GM12878 (cell line): ENCODE data around the gene VARS2. TPM values are rescaled to one million over a fixed set of nuclear protein-coding genes. Genes with fewer than 3 reads are reported as not detected.
A peak's percentile ranks its signal among the peaks of the same experiment; 100 is the strongest.

Experiments
- CBFB ChIP-seq: IDR thresholded peaks from 2 replicates; pipeline ENCODE4 v1.6.1; 2016; ENCODE audit warnings: antibody characterized with exemption, low read depth
- CEBPB ChIP-seq, 2 experiments: fragments of 150-350 bp in 1 of 2; IDR thresholded peaks; 2 replicates each; pipeline ENCODE4 v1.6.1; 2012 to 2014; ENCODE audit warnings: low read depth in 2 of 2, low read length in 2 of 2, borderline replicate concordance in 1 of 2, inconsistent platforms in 1 of 2
- EED ChIP-seq: sonication (generic); IDR thresholded peaks from 2 replicates; pipeline ENCODE4 v1.6.1; 2016; ENCODE audit warnings: antibody characterized with exemption, low read depth
- FOXK2 ChIP-seq: fragments of 450-650 bp; IDR thresholded peaks from 2 replicates; pipeline ENCODE4 v1.6.1; 2017; ENCODE audit warnings: mild to moderate bottlenecking, moderate library complexity
- FOXM1 ChIP-seq: IDR thresholded peaks from 2 replicates; pipeline ENCODE4 v1.6.1; 2012; ENCODE audit warnings: low read depth, mild to moderate bottlenecking, inconsistent platforms, low read length, moderate library complexity
- HDAC6 ChIP-seq: fragments of 200-600 bp; sonication (generic); IDR thresholded peaks from one replicate; pipeline ENCODE4 v1.8.0; 2017; ENCODE audit warnings: antibody characterized with exemption; ENCODE audit not compliant: unreplicated experiment
- JUND ChIP-seq: IDR thresholded peaks from 2 replicates; pipeline ENCODE4 v1.6.1; 2012; ENCODE audit warnings: low read depth, mild to moderate bottlenecking, low read length, improper control_type of control experiment, moderate library complexity
- MTA2 ChIP-seq: fragments of 450-650 bp; IDR thresholded peaks from 2 replicates; pipeline ENCODE4 v1.6.1; 2016; ENCODE audit warnings: low read depth, mild to moderate bottlenecking, moderate library complexity
- MYB ChIP-seq: fragments of 150-350 bp; IDR thresholded peaks from 2 replicates; pipeline ENCODE4 v1.6.1; 2014; ENCODE audit warnings: mild to moderate bottlenecking, low read depth, low read length, borderline replicate concordance
- RAD21 ChIP-seq: IDR thresholded peaks from 2 replicates; pipeline ENCODE4 v1.6.1; 2011; ENCODE audit warnings: mild to moderate bottlenecking, low read depth, low read length, moderate library complexity; ENCODE audit not compliant: insufficient read depth
- RAD51 ChIP-seq: fragments of 450-650 bp; IDR thresholded peaks from 2 replicates; pipeline ENCODE4 v1.6.1; 2016; ENCODE audit warnings: moderate library complexity, mild to moderate bottlenecking, inconsistent platforms
- RCOR1 ChIP-seq: conservative IDR thresholded peaks from 2 replicates; pipeline ENCODE4 v1.6.1; 2012; ENCODE audit warnings: low read depth, low read length, improper control_type of control experiment
- SIN3A ChIP-seq: IDR thresholded peaks from 2 replicates; pipeline ENCODE4 v1.6.1; 2012; ENCODE audit warnings: low read depth, low read length, improper control_type of control experiment
- SIX5 ChIP-seq: IDR thresholded peaks from 2 replicates; pipeline ENCODE4 v1.6.1; 2011; ENCODE audit warnings: mild to moderate bottlenecking, low read depth, low read length, moderate library complexity; ENCODE audit not compliant: severe bottlenecking
- SMAD1 ChIP-seq: fragments of 450-650 bp; IDR thresholded peaks from 2 replicates; pipeline ENCODE4 v1.6.1; 2018; ENCODE audit warnings: mild to moderate bottlenecking, low read depth; ENCODE audit not compliant: partially characterized antibody
- STAT1 ChIP-seq: fragments of 450-650 bp; conservative IDR thresholded peaks from 2 replicates; pipeline ENCODE4 v1.6.1; 2014; ENCODE audit warnings: antibody characterized with exemption, mild to moderate bottlenecking
- TARDBP ChIP-seq: IDR thresholded peaks from 2 replicates; pipeline ENCODE4 v1.6.1; 2016; ENCODE audit warnings: borderline replicate concordance
- TCF12 ChIP-seq: IDR thresholded peaks from 2 replicates; pipeline ENCODE4 v1.6.1; 2011; ENCODE audit warnings: low read depth, mild to moderate bottlenecking, low read length
- ZBED1 ChIP-seq: IDR thresholded peaks from 2 replicates; pipeline ENCODE4 v1.6.1; 2016; ENCODE audit warnings: borderline replicate concordance
- ZNF274 ChIP-seq: IDR thresholded peaks from one replicate; pipeline ENCODE4 v1.8.0; 2011; ENCODE audit not compliant: insufficient read length, insufficient read depth
- ZNF384 ChIP-seq: IDR thresholded peaks from 2 replicates; pipeline ENCODE4 v1.6.1; 2012; ENCODE audit warnings: low read depth, mild to moderate bottlenecking, low read length, improper control_type of control experiment, borderline replicate concordance
- ZNF622 ChIP-seq: fragments of 450-650 bp; IDR thresholded peaks from 2 replicates; pipeline ENCODE4 v1.6.1; 2017; ENCODE audit warnings: mild to moderate bottlenecking, inconsistent platforms
- ZSCAN29 ChIP-seq: fragments of 450-650 bp; IDR thresholded peaks from 2 replicates; pipeline ENCODE4 v1.6.1; 2017; ENCODE audit warnings: mild to moderate bottlenecking, moderate library complexity
- ZZZ3 ChIP-seq: IDR thresholded peaks from 2 replicates; pipeline ENCODE4 v1.6.1; 2011; ENCODE audit warnings: low read depth; ENCODE audit not compliant: control insufficient read depth, insufficient read length
- polyA plus RNA-seq, 11 experiments: library from polyadenylated mRNA; depleted of rRNA in 4 of 11; unstranded in 6 of 11; stranded (reverse) in 5 of 11; fragments of >200 nt; fragmentation: Nextera tagmentation in 4 of 11; fragmentation: Illumina TruSeq in 1 of 11; extraction: Ambion mirVana in 4 of 11; extraction: Trizol in 1 of 11; gene quantifications; 1 replicate in 1 of 11; 2 replicates in 10 of 11; pipeline versions ENCODE4 v1.2.1 to v1.2.3, GENCODE V29; 2011 to 2016; ENCODE audit warnings: inconsistent platforms in 2 of 11, missing spikeins in 2 of 11, low read depth in 1 of 11
- total RNA-seq, 4 experiments: library from RNA; depleted of rRNA in 3 of 4; stranded (reverse); fragments of >200 nt in 3 of 4; fragmentation: Illumina TruSeq in 1 of 4; extraction: Trizol in 1 of 4; gene quantifications; 2 replicates each; pipeline versions ENCODE4 v1.2.1 to v1.2.3, GENCODE V29; 2013 to 2021
- TF ChIP-seq, protein P1 (sequence below): fragments of 450-650 bp; formaldehyde crosslinking; IDR thresholded peaks from 2 replicates; pipeline ENCODE4 v1.5.0; 2022; ENCODE audit warnings: mild to moderate bottlenecking, missing genetic modification characterization
- TF ChIP-seq, protein P2 (sequence below): IDR thresholded peaks from 2 replicates; pipeline ENCODE4 v1.6.1; 2011; ENCODE audit warnings: low read depth, mild to moderate bottlenecking, low read length, moderate library complexity, borderline replicate concordance; ENCODE audit errors: extremely low read depth
- TF ChIP-seq, protein P3 (sequence below): fragments of 450-650 bp; conservative IDR thresholded peaks from 2 replicates; pipeline ENCODE4 v1.6.1; 2017; ENCODE audit warnings: mild to moderate bottlenecking, moderate library complexity

VARS2 gene
- total and polyA plus RNA-seq, 10 of the 15 experiments (the other 5 are each of a cell fraction or from before 2014, with no cell fraction given) = 3.8 to 70.7 (median 49.1) TPM

DNA sequence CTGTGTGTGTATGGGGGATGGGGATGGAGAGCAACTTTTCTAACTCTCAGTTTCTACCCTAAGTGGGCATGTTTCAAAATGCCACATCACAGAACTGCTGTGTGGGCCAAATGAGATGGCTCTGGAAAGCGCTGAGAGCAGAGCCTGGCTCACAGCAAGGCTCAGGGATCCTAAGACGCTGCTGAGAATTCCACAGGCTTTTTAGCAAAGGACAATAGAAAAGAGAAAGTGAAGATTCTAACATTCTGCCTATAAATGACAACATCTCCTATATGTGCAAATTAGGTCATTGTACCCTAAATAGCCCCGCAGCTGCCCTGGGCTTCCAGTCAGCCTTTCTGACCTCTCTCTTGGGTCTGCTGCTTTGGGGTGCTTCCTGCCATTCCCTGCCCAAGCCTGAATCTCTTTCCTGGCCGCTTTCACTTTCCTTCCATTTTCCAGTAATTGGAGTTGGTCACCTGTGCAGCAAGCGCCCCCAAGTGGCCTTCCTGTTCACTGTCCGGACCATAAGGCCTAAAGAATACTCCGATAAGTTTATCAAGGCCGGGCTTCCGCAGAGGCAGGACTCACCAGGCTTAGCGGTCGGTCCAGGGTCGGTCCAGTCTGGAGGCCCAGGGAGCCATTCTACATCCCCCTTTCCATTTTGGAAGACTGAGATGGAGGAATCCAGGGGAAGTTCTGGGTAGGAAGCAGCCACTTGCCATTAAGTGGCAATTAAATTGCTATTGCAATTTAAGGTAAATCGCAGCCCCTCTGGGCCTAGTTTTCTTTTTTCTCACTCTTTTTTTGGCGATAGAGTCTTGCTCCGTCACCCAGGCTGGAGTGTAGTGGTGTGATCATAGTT is 36.4 kb upstream of the VARS2 start (continued):
- 0 out of 2 replicates have a peak, but pooled peaks have one; percentile 40 for TF ChIP-seq STAT1
- no peak for TF ChIP-seq ZBED1
- TF ChIP-seq SIX5 = no peak
- TF ChIP-seq EED = peak; percentile 97
- no peak for TF ChIP-seq JUND
- TF ChIP-seq, protein P1, sequence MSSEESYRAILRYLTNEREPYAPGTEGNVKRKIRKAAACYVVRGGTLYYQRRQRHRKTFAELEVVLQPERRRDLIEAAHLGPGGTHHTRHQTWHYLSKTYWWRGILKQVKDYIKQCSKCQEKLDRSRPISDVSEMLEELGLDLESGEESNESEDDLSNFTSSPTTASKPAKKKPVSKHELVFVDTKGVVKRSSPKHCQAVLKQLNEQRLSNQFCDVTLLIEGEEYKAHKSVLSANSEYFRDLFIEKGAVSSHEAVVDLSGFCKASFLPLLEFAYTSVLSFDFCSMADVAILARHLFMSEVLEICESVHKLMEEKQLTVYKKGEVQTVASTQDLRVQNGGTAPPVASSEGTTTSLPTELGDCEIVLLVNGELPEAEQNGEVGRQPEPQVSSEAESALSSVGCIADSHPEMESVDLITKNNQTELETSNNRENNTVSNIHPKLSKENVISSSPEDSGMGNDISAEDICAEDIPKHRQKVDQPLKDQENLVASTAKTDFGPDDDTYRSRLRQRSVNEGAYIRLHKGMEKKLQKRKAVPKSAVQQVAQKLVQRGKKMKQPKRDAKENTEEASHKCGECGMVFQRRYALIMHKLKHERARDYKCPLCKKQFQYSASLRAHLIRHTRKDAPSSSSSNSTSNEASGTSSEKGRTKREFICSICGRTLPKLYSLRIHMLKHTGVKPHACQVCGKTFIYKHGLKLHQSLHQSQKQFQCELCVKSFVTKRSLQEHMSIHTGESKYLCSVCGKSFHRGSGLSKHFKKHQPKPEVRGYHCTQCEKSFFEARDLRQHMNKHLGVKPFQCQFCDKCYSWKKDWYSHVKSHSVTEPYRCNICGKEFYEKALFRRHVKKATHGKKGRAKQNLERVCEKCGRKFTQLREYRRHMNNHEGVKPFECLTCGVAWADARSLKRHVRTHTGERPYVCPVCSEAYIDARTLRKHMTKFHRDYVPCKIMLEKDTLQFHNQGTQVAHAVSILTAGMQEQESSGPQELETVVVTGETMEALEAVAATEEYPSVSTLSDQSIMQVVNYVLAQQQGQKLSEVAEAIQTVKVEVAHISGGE (CRISPR knock-in tag) = no peak
- TF ChIP-seq ZNF274 = no peak
- TF ChIP-seq ZSCAN29 = no peak; the same call in 1 of the 2 replicates
- no peak for TF ChIP-seq TARDBP
- TF ChIP-seq, protein P2, sequence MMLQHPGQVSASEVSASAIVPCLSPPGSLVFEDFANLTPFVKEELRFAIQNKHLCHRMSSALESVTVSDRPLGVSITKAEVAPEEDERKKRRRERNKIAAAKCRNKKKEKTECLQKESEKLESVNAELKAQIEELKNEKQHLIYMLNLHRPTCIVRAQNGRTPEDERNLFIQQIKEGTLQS = no peak
- no peak for TF ChIP-seq RAD51
- 0 out of 2 replicates have a peak, but pooled peaks have one; percentile 36 for TF ChIP-seq TCF12
- TF ChIP-seq CBFB = no peak
- peak; percentile 95 for TF ChIP-seq RAD21
- no peak for TF ChIP-seq FOXK2
- no peak for TF ChIP-seq RCOR1
- TF ChIP-seq ZZZ3 = no peak
- TF ChIP-seq, protein P3, sequence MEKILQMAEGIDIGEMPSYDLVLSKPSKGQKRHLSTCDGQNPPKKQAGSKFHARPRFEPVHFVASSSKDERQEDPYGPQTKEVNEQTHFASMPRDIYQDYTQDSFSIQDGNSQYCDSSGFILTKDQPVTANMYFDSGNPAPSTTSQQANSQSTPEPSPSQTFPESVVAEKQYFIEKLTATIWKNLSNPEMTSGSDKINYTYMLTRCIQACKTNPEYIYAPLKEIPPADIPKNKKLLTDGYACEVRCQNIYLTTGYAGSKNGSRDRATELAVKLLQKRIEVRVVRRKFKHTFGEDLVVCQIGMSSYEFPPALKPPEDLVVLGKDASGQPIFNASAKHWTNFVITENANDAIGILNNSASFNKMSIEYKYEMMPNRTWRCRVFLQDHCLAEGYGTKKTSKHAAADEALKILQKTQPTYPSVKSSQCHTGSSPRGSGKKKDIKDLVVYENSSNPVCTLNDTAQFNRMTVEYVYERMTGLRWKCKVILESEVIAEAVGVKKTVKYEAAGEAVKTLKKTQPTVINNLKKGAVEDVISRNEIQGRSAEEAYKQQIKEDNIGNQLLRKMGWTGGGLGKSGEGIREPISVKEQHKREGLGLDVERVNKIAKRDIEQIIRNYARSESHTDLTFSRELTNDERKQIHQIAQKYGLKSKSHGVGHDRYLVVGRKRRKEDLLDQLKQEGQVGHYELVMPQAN = no peak
- TF ChIP-seq ZNF622 = no peak
- TF ChIP-seq SIN3A = no peak
- no peak for TF ChIP-seq FOXM1
- no peak for TF ChIP-seq SMAD1
- peak; percentile 17; the same call in 1 of the 2 replicates for TF ChIP-seq MTA2
- TF ChIP-seq ZNF384 = no peak
- no peak for TF ChIP-seq HDAC6
- no peak for TF ChIP-seq CEBPB (IDR thresholded peaks at IDR 0.05; ENCODE audit: borderline replicate concordance in 1 of 2, low read depth in 2 of 2, low read length in 2 of 2)
- TF ChIP-seq MYB = no peak
